Activated CD8-positive, alpha-beta memory T cell treated with anti-CD3 and anti-CD28 coated beads for 36 hours (primary cell): ENCODE measurements around the gene SSU72. TPM values are rescaled to one million over a fixed set of nuclear protein-coding genes. Genes with fewer than 3 reads are reported as not detected.

Source experiments
- CTCF ChIA-PET: fragments of 350-600 bp; sonication (Branson Sonifier 250); formaldehyde crosslinking; loops from one replicate; lab custom pipeline; 2021; ENCODE audit warnings: antibody characterized with exemption; lab: Charles Lee
- POLR2A ChIA-PET: fragments of 350-600 bp; sonication (Branson Sonifier 250); formaldehyde crosslinking; loops from one replicate; lab custom pipeline; 2021; ENCODE audit warnings: antibody characterized with exemption; lab: Charles Lee
- total RNA-seq, 2 experiments: library from RNA; stranded (reverse); gene quantifications; one replicate each; pipeline ENCODE4 v1.2.3, GENCODE V29; 2021

The SSU72 gene
- 100 to 1,000 TPM; 121 to 126 TPM for total RNA-seq

DNA sequence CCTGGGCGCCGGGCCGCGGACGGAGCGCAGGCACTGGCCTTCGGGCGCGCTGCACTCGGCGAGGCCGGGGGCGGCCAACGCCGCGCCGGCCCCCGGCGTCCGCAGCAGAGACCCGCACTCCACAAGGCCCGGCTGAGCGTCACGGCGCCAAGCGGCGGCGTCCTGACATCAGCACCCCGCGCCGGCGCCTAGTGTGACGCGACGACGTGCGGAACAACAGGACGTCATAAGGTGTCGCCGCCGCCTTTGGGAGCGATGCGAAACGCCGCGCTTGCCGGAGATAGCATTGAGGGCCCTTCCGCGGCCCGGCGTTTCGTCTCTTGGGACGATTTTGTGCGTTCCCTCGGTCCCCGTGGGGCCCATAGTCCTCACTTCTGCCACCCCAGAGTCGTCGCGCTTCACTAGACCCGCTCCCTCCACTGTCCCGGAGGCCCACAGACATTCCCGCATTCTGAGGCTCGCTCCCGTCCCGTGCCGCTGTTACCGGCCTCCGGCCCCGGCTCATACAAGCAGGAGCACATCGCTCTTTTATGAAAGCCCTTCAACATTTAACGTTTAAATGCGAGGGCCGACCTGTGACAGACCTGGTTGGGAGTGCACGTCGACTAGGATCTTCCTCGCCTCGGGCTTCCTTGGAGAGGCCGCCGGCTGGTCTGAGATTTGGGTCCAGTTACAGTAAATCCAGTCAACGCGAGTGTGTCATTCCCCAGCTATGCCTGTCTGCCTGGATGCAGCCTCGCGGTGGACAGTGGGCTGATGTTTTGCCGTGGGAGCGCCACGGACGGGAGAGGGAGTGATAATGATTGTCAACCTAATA is at the start of gene SSU72:
TSS of gene SSU72 (minus strand) at position 143 of the 817 bp plus-strand sequence. CDS start 306 bp downstream, outside the sequence.
- ChIA-PET POLR2A (no interaction called here), CTCF (interaction anchor here (1.8 kb wide), 1 partner anchor 41 kb away, joined by 3 read pairs; the partner anchor contains the start of gene MIB2)

- POLR2A ChIA-PET, result no interaction called here
- CTCF ChIA-PET, result no interaction called here
Measured at GRCh38 chr1:1623631-1624442, 49.2 kb upstream of the SSU72 start.

GRCh38 chr1:1623181-1623630 is 48.5 kb upstream of the SSU72 start:
- POLR2A ChIA-PET, result no interaction called here

DNA sequence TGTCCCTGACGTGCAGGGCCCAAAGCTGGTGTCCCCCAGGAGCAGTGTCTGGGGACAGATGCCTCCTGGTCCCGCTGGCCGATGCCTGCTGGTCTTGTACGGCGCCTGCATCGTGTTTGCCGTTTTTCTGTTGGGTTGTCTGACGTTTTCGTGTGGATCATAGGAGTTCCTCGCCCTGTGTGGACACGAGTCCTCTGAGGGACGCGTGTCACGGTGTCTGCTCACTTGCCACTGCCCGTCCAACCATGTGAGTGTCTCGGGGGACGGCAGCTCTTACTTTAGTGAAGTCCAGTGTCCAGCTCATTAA is 48.1 kb upstream of the SSU72 start:
- CTCF ChIA-PET, result no interaction called here
- POLR2A ChIA-PET, result no interaction called here

More at GRCh38 chr1:1623181-1623630, 48.5 kb upstream of the SSU72 start:
- CTCF ChIA-PET, result no interaction called here

GRCh38 chr1:1622010-1622787 is 47.5 kb upstream of the SSU72 start:
- POLR2A ChIA-PET, result no interaction called here
- CTCF ChIA-PET, result interaction anchor here (0.6 kb wide), 1 partner anchor 230 kb away, joined by 3 read pairs; no protein-coding TSS in a partner anchor

GRCh38 chr1:1621173-1622009 is 46.7 kb upstream of the SSU72 start:
- ChIA-PET POLR2A (no interaction called here), CTCF (interaction anchor here (0.6 kb wide), 1 partner anchor 231 kb away, joined by 3 read pairs; no protein-coding TSS in a partner anchor)

GRCh38 chr1:1620433-1621139 is 45.9 kb upstream of the SSU72 start:
- CTCF ChIA-PET, result no interaction called here
- POLR2A ChIA-PET, result no interaction called here

DNA sequence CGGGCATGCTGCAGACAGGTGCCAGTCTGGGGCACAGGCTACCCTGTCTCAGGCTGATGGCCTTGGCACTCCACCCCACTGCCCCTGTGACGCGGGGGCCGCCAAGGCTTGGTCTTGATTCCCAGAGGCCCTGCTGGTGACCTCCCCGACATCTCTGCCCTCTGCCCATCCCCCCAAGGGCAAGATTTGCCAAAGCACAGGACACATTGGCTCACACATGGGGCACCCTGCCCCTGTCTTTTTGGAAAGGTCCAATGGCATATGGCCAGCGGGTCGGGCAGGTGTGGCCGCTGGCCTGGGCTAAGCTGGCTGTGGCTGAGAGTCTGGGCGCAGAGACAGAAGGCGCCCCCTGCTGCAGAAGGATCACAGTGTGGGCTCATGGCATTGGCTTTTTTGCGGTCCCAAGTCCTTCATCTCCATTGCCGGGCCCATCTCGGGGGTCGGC is 45.3 kb upstream of the SSU72 start:
- POLR2A ChIA-PET, result no interaction called here
- CTCF ChIA-PET, result no interaction called here

GRCh38 chr1:1618396-1619068 is 43.9 kb upstream of the SSU72 start:
- ChIA-PET CTCF (no interaction called here), POLR2A (no interaction called here)

DNA sequence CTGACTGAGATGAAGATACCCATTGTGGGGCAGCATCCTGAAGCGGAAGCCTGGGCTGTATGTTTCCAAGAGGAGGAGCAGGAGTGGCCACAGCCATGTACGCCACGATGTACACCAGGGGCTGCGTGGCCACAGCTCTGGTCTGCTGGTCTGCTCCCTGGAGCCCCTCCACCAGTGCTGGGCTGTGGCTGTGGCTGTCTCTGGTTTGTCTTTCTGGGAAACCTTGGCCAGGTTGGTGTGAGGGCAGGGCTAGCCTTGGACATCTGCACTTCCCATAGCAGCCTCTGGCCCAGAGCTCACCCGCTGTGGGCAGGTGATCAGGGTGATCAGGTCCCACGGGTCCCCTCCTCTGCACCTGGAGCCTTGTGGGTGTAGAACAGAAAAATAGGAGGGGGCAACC is 43.3 kb upstream of the SSU72 start:
- POLR2A ChIA-PET, result no interaction called here
- CTCF ChIA-PET, result no interaction called here

DNA sequence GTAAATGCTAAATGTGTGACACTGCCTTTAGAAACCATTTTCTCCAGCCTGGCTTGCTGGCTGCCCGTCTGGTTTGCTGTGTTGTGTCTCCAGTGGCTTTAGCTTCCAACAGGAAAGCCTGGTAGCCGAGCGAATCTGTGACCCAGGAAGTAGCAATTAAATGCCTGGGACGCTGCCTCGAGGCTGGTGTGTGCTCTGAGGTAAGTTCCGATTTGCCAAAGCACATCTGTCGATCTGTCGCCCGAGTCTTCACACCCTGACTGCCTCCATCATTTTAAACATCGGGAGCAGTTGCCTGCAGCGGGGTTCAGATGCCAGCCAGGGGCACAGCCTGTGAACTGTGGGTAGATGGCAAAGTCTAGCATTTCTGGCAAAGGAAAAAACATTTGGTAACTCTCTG is 42.9 kb upstream of the SSU72 start:
- POLR2A ChIA-PET, result no interaction called here
- CTCF ChIA-PET, result no interaction called here

- ChIA-PET POLR2A (no interaction called here), CTCF (interaction anchor here (1.0 kb wide), 1 partner anchor 9 kb away, joined by 3 read pairs; no protein-coding TSS in a partner anchor)
Measured at GRCh38 chr1:1616838-1617237, 42.2 kb upstream of the SSU72 start.

DNA sequence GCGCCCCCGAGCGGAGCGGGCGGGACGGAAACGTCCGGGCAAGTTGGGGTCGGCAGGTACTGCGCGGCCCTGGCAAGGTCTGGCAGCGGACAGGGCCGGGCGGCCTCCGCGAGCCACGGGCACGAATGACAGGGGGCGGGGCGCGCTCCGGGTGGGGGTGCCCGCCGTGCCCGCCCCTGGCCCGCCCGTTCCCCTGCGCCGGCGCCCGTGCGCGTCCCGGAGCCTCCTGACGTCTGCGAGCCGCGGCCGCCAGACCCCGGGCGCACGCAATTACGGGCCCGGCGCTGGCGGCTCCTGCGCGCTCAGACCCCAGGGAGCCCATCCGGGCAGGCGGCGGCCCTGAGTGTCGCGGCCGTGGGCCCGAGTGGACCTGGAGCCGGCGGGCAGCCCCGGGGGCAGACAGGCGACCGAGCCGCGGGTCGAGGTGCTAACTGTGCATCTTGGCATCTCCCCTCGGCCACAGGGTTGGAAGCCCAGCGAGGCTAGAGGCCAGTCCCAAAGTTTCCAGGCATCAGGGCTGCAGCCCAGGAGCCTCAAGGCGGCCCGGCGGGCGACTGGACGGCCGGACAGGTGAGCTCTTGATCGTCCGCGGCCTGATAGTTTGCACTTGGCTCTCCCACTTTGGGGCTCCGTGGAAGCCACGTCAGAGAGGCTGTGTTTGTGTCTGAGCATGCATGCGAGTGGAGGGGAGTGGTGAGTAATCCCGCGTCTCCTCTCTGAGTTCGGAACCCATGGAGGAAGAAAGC is 41.6 kb upstream of the SSU72 start:
- POLR2A ChIA-PET, result interaction anchor here (1.5 to 2.4 kb wide), 2 partner anchors 12 to 14 kb away, joined by 4 to 11 read pairs; no protein-coding TSS in a partner anchor
- CTCF ChIA-PET, result interaction anchor here (0.9 to 1.0 kb wide), 3 partner anchors 9 to 601 kb away, joined by 3 read pairs; no protein-coding TSS in a partner anchor

DNA sequence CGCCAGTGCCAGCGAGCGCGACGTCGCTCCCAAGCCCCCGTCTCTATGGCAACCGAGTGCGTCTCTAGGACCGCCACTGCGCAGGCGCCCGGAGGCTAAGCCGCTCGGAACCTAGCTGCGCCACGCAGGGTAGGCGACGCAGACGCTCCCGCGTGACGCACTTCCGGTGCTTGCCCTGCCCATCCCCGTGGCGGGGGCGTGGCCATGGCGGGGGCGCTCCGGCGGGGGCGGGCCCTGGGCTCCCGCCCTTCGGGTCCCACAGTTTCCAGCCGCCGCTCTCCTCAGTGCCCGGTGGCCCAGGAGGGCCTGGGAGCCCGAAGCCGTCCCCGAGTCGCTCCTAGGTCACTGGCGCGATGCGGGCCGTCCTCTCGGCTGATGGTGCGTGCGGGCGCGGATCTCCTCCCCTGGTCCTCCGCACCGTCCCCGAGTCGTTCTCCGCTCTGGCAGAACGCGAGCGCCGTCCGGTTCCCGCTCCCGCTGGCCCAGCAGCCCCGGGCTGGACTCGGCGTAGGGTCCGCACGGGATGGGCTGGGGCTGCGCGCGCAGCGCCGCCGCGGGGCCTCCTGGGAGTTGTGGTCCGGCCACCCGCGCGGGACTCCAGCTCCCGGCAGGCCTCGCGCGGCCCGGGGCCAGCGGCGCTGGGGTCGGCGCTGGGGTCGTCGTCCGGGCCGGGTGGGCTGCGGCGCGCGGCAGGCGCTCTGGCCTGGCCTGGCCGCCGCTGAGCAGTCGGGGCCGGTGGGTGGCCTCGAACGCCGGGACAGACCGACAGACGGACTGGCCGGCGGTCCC is 40.8 kb upstream of the SSU72 start, which contains the start of gene MIB2:
TSS of gene MIB2 (plus strand) at position 245 of the 789 bp plus-strand sequence. CDS start 7,953 bp downstream, outside the sequence.
- POLR2A ChIA-PET, result interaction anchor here (1.1 to 2.4 kb wide), 3 partner anchors 9 to 15 kb away, joined by 3 to 11 read pairs (median 4); no protein-coding TSS in a partner anchor
- CTCF ChIA-PET, result interaction anchor here (0.9 to 1.4 kb wide), 3 partner anchors 10 to 601 kb away, joined by 3 read pairs; no protein-coding TSS in a partner anchor

GRCh38 chr1:1614954-1615255 is 40.2 kb upstream of the SSU72 start:
- ChIA-PET POLR2A (interaction anchor here (1.1 to 2.4 kb wide), 3 partner anchors 8 to 16 kb away, joined by 3 to 11 read pairs (median 4); no protein-coding TSS in a partner anchor), CTCF (interaction anchor here (1.4 kb wide), 1 partner anchor 10 kb away, joined by 3 read pairs; no protein-coding TSS in a partner anchor)
